Peyer's patch (tissue), 4 donors: ENCODE measurements around the gene ARSI.

ENCODE experiments used
- CTCF ChIP-seq, 6 experiments: fragments of 450-650 bp in 4 of 6; fragments of 200-600 bp in 2 of 6; sonication (generic) in 1 of 6; IDR thresholded peaks; one replicate each; pipeline ENCODE4 v1.5.1; 2017 to 2019; ENCODE audit warnings: antibody characterized with exemption in 6 of 6, mild to moderate bottlenecking in 3 of 6, moderate library complexity in 1 of 6
- POLR2A ChIP-seq, 2 donors: fragments of 450-650 bp; IDR thresholded peaks; one replicate each; pipeline ENCODE4 v1.5.1; 2017; ENCODE audit warnings: antibody characterized with exemption in 2 of 2, mild to moderate bottlenecking in 2 of 2, moderate library complexity in 2 of 2

DNA sequence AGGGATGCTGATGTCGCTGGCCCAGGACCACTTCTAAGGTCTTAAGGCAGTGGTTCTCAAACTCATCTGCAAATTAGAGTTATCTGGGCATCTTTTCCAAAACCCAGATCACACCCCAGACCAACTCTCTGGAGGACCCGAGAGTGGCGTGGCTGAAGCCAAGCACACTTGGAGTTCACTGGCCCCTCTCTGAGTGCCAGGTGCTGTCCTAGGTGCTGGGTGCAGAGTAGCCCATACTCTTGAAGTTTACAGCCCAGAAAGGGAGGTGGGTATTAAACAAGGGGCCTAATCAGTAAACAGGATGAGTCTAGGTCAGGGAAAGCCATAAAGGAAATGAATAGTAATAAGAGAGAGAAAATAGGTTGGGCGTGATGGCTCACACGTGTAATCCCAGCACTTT, 30.8 kb downstream of the ARSI start:
- TF ChIP-seq CTCF (IDR thresholded peaks at IDR 0.05) (no peak), POLR2A (IDR thresholded peaks at IDR 0.05) (no peak)
